ENCODE results near the gene WIPI1. TPM values are rescaled to one million over a fixed set of nuclear protein-coding genes. Genes with fewer than 3 reads are reported as not detected.

The WIPI1 gene
- total and polyA plus RNA-seq, 2 of the 13 experiments (the other 11 are each of a cell fraction or from before 2014, with no cell fraction given) = 29.4 to 141 TPM

GRCh38 chr17:68378268-68379176, 78.8 kb downstream of the WIPI1 start (continued):
- TF ChIP-seq ATF7 (IDR thresholded peaks at IDR 0.05) = peak; percentile 53
- TF ChIP-seq ATF7 (CRISPR knock-in tag; IDR thresholded peaks at IDR 0.05) = 0 out of 2 replicates have a peak, but pooled peaks have one; percentile 49
- TF ChIP-seq BCL3 (CRISPR knock-in tag; IDR thresholded peaks at IDR 0.05) = peak; percentile 41; the same call in 1 of the 2 replicates
- TF ChIP-seq ATF6 (CRISPR knock-in tag; conservative IDR thresholded peaks at IDR 0.05) = no peak
- TF ChIP-seq ZNF841 (CRISPR knock-in tag; IDR thresholded peaks at IDR 0.05; ENCODE audit: borderline replicate concordance) = no peak
- TF ChIP-seq ZNF512 (CRISPR knock-in tag; IDR thresholded peaks at IDR 0.05) = peak; percentile 61; the same call in 1 of the 2 replicates
- no peak; the same call in 1 of the 2 replicates for TF ChIP-seq ZBED4 (CRISPR knock-in tag; IDR thresholded peaks at IDR 0.05; ENCODE audit: borderline replicate concordance)
- TF ChIP-seq ZNF142 (CRISPR knock-in tag; IDR thresholded peaks at IDR 0.05) = peak; percentile 31; the same call in 1 of the 2 replicates
- TF ChIP-seq MIER3 (CRISPR knock-in tag; IDR thresholded peaks at IDR 0.05; ENCODE audit: borderline replicate concordance) = peak; percentile 84; the same call in 1 of the 2 replicates

All from HepG2 (cell line).